ENCODE measurements around the gene HOOK2. TPM values are rescaled to one million over a fixed set of nuclear protein-coding genes. Genes with fewer than 3 reads are reported as not detected.
"Not testable (repeated sequence)": the region's sequence is repeated elsewhere in the genome, so short reads cannot be mapped to it uniquely, and the experiment has no call there.

HOOK2 gene
- total RNA-seq, 2 experiments from 2014 or later = 17.3 to 18.4 TPM

GRCh38 chr19:12730064-12730463, 45.3 kb downstream of the HOOK2 start:
- no peak for TF ChIP-seq CTCF (IDR thresholded peaks at IDR 0.05)
- ATAC-seq = no peak
- ChIA-PET CTCF (interaction anchor here (1.5 to 2.6 kb wide), 2 partner anchors 28 to 63 kb away, joined by 4 to 14 read pairs; no protein-coding TSS in a partner anchor), POLR2A (interaction anchor here (8.9 kb wide), 1 partner anchor 7 kb away, joined by 160 read pairs; the partner anchor contains the start of gene TNPO2)
- no peak overlapping the region for H3K27ac Mint-ChIP-seq
- intact Hi-C loops (cut with micrococcal nuclease) = no loop called here
- no peak overlapping the region for H3K4me3 Mint-ChIP-seq
- H3K36me3 Mint-ChIP-seq (ENCODE audit: low read depth) = peaks cover 44% of the 10 kb centered on the region
- peaks cover 25% of the 10 kb centered on the region for H3K4me1 Mint-ChIP-seq (ENCODE audit: low read depth)
- no peaks in the 10 kb centered on the region for H3K9me3 Mint-ChIP-seq
- no peak for DNase-seq
- no peaks in the 10 kb centered on the region for H3K27me3 Mint-ChIP-seq

- ATAC-seq = no peak
- TF ChIP-seq CTCF (IDR thresholded peaks at IDR 0.05) = no peak
- ChIA-PET CTCF (interaction anchor here (1.6 to 1.7 kb wide), 2 partner anchors 11 to 68 kb away, joined by 3 to 4 read pairs; no protein-coding TSS in a partner anchor), POLR2A (interaction anchor here (2.0 kb wide), 1 partner anchor 64 kb away, joined by 6 read pairs; the partner anchor contains the start of gene JUNB)
- Mint-ChIP-seq H3K36me3 (ENCODE audit: low read depth) (peaks cover 36% of the 10 kb centered on the region), H3K27me3 (no peaks in the 10 kb centered on the region), H3K9me3 (no peaks in the 10 kb centered on the region), H3K4me3 (no peak overlapping the region), H3K4me1 (ENCODE audit: low read depth) (peaks cover 24% of the 10 kb centered on the region), H3K27ac (no peak overlapping the region)
- intact Hi-C loops (cut with micrococcal nuclease) = no loop called here
- no peak for DNase-seq
Observed at GRCh38 chr19:12727745-12728433, 47.5 kb downstream of the HOOK2 start.

GRCh38 chr19:12726988-12727316, 48.4 kb downstream of the HOOK2 start:
- POLR2A ChIA-PET = interaction anchor here (9.0 kb wide), 1 partner anchor 7 kb away, joined by 160 read pairs; the partner anchor contains the start of genes GET3 and TRIR
- TF ChIP-seq CTCF (IDR thresholded peaks at IDR 0.05) = no peak
- CTCF ChIA-PET = interaction anchor here (1.2 to 1.7 kb wide), 2 partner anchors 10 to 31 kb away, joined by 3 to 4 read pairs; no protein-coding TSS in a partner anchor
- peaks cover 35% of the 10 kb centered on the region for H3K36me3 Mint-ChIP-seq (ENCODE audit: low read depth)
- H3K4me3 Mint-ChIP-seq = no peak overlapping the region
- no peak overlapping the region for H3K27ac Mint-ChIP-seq
- intact Hi-C loops (cut with micrococcal nuclease) = no loop called here
- no peak for ATAC-seq
- no peak for DNase-seq
- no peaks in the 10 kb centered on the region for H3K27me3 Mint-ChIP-seq
- H3K4me1 Mint-ChIP-seq (ENCODE audit: low read depth) = peaks cover 17% of the 10 kb centered on the region
- H3K9me3 Mint-ChIP-seq = no peaks in the 10 kb centered on the region

- H3K9me3 Mint-ChIP-seq; CTCF ChIA-PET; H3K27me3 Mint-ChIP-seq; ATAC-seq; DNase-seq; intact Hi-C loops (cut with micrococcal nuclease); H3K27ac Mint-ChIP-seq; H3K4me3 Mint-ChIP-seq: not testable (repeated sequence)
- Mint-ChIP-seq H3K36me3 (ENCODE audit: low read depth) (peaks cover 43% of the 10 kb centered on the region), H3K4me1 (ENCODE audit: low read depth) (peaks cover 22% of the 10 kb centered on the region)
- POLR2A ChIA-PET = interaction anchor here (9.0 kb wide), 1 partner anchor 8 kb away, joined by 160 read pairs; the partner anchor contains the start of genes GET3 and TRIR
Observed at GRCh38 chr19:12725612-12726011, 49.7 kb downstream of the HOOK2 start.

GRCh38 chr19:12723641-12724426, 51.5 kb downstream of the HOOK2 start, which contains the start of gene TNPO2:
TNPO2 (minus strand) TSS chr19:12723932; CDS start chr19:12720977, 2,955 bp downstream.
- peaks cover 24% of the 10 kb centered on the region for H3K4me1 Mint-ChIP-seq (ENCODE audit: low read depth)
- intact Hi-C loops (cut with micrococcal nuclease) = loop anchor here (2.0 kb wide), 1 partner anchor 13 kb away; the partner anchor contains the start of gene GET3
- TF ChIP-seq CTCF (IDR thresholded peaks at IDR 0.05) = no peak
- DNase-seq (peak; percentile 87), ATAC-seq (peak; percentile 55)
- H3K36me3 Mint-ChIP-seq (ENCODE audit: low read depth) = peaks cover 44% of the 10 kb centered on the region
- CTCF ChIA-PET = interaction anchor here (1.2 to 5.5 kb wide), 11 partner anchors 7 to 124 kb away, joined by 4 to 32 read pairs (median 6); partner anchors contain the start of gene TRIR
- no peaks in the 10 kb centered on the region for H3K27me3 Mint-ChIP-seq
- POLR2A ChIA-PET = interaction anchor here (0.8 to 9.0 kb wide), 15 partner anchors 10 to 214 kb away, joined by 3 to 160 read pairs (median 4); partner anchors contain the start of genes DHPS, FBXW9, GET3 and JUNB
- peak within 1 kb of the TSS; percentile 96 for H3K4me3 Mint-ChIP-seq
- no peaks in the 10 kb centered on the region for H3K9me3 Mint-ChIP-seq
- peak within 1 kb of the TSS; percentile 91 for H3K27ac Mint-ChIP-seq
